ENCODE measurements around the gene PLOD2.

- TF ChIP-seq, protein P1, sequence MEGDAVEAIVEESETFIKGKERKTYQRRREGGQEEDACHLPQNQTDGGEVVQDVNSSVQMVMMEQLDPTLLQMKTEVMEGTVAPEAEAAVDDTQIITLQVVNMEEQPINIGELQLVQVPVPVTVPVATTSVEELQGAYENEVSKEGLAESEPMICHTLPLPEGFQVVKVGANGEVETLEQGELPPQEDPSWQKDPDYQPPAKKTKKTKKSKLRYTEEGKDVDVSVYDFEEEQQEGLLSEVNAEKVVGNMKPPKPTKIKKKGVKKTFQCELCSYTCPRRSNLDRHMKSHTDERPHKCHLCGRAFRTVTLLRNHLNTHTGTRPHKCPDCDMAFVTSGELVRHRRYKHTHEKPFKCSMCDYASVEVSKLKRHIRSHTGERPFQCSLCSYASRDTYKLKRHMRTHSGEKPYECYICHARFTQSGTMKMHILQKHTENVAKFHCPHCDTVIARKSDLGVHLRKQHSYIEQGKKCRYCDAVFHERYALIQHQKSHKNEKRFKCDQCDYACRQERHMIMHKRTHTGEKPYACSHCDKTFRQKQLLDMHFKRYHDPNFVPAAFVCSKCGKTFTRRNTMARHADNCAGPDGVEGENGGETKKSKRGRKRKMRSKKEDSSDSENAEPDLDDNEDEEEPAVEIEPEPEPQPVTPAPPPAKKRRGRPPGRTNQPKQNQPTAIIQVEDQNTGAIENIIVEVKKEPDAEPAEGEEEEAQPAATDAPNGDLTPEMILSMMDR (IDR thresholded peaks at IDR 0.05; ENCODE audit: low read depth, low read length, missing input control), result no peak
- TF ChIP-seq FOXA1 (IDR thresholded peaks at IDR 0.05) (no peak), MAX (IDR thresholded peaks at IDR 0.05) (no peak), GABPA (IDR thresholded peaks at IDR 0.05 in 1 of 2, conservative IDR thresholded peaks at IDR 0.05 in 1 of 2) (no peak), RAD21 (IDR thresholded peaks at IDR 0.05) (no peak), RXRA (IDR thresholded peaks at IDR 0.05) (no peak), JUND (IDR thresholded peaks at IDR 0.05) (no peak), TAF1 (conservative IDR thresholded peaks at IDR 0.05) (no peak)
- TF ChIP-seq, protein P2, sequence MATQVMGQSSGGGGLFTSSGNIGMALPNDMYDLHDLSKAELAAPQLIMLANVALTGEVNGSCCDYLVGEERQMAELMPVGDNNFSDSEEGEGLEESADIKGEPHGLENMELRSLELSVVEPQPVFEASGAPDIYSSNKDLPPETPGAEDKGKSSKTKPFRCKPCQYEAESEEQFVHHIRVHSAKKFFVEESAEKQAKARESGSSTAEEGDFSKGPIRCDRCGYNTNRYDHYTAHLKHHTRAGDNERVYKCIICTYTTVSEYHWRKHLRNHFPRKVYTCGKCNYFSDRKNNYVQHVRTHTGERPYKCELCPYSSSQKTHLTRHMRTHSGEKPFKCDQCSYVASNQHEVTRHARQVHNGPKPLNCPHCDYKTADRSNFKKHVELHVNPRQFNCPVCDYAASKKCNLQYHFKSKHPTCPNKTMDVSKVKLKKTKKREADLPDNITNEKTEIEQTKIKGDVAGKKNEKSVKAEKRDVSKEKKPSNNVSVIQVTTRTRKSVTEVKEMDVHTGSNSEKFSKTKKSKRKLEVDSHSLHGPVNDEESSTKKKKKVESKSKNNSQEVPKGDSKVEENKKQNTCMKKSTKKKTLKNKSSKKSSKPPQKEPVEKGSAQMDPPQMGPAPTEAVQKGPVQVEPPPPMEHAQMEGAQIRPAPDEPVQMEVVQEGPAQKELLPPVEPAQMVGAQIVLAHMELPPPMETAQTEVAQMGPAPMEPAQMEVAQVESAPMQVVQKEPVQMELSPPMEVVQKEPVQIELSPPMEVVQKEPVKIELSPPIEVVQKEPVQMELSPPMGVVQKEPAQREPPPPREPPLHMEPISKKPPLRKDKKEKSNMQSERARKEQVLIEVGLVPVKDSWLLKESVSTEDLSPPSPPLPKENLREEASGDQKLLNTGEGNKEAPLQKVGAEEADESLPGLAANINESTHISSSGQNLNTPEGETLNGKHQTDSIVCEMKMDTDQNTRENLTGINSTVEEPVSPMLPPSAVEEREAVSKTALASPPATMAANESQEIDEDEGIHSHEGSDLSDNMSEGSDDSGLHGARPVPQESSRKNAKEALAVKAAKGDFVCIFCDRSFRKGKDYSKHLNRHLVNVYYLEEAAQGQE (IDR thresholded peaks at IDR 0.05), result no peak
These were observed 58.1 kb downstream of the PLOD2 start for GRCh38 chr3:146102885-146103284.

Measured in liver (tissue), 3 donors.